GM18907 (cell line): ENCODE data around the gene PLIN3.
A peak's percentile ranks its signal among the peaks of the same experiment; 100 is the strongest.
"Not testable (repeated sequence)": the region's sequence is repeated elsewhere in the genome, so short reads cannot be mapped to it uniquely, and the experiment has no call there.

Source experiments
- ATAC-seq: cut with Tn5 transposase; IDR thresholded peaks from one replicate; pipeline ENCODE4 v1.9.1; 2021; ENCODE audit warnings: mild to moderate bottlenecking, moderate library complexity; ENCODE audit not compliant: unreplicated experiment

Gene PLIN3

GRCh38 chr19:4867534-4868285 lies at the start of gene PLIN3:
TSS of gene PLIN3 (minus strand) at chr19:4867667. CDS start at chr19:4861394, 6,273 bp downstream.
- peak; percentile 61 for ATAC-seq

- no peak for ATAC-seq
These were observed 49.0 kb upstream of the PLIN3 start for GRCh38 chr19:4916292-4917082.

- ATAC-seq: no peak
These were observed 47.5 kb upstream of the PLIN3 start for GRCh38 chr19:4914736-4915501.

- ATAC-seq: no peak
These were observed 46.7 kb upstream of the PLIN3 start for GRCh38 chr19:4913996-4914735.

GRCh38 chr19:4911786-4912672 lies 44.6 kb upstream of the PLIN3 start:
- peak; percentile 31 for ATAC-seq

GRCh38 chr19:4911314-4911713 lies 43.8 kb upstream of the PLIN3 start:
- no peak for ATAC-seq

- no peak for ATAC-seq
These were observed 43.3 kb upstream of the PLIN3 start for GRCh38 chr19:4910594-4911281.

GRCh38 chr19:4909897-4910593 lies 42.6 kb upstream of the PLIN3 start:
- peak; percentile 76 for ATAC-seq

GRCh38 chr19:4909156-4909896 lies 41.9 kb upstream of the PLIN3 start, which contains the start of gene UHRF1:
TSS of gene UHRF1 (plus strand) at chr19:4909501. CDS start at chr19:4910886, 1,385 bp downstream.
- peak; percentile 8 for ATAC-seq

GRCh38 chr19:4908781-4909155 lies 41.3 kb upstream of the PLIN3 start:
- no peak for ATAC-seq

GRCh38 chr19:4908360-4908759 lies 40.9 kb upstream of the PLIN3 start:
- no peak for ATAC-seq

- no peak for ATAC-seq
These were observed 39.5 kb upstream of the PLIN3 start for GRCh38 chr19:4906963-4907362.

GRCh38 chr19:4904481-4904880 lies 37.0 kb upstream of the PLIN3 start:
- no peak for ATAC-seq

GRCh38 chr19:4902796-4903195 lies 35.3 kb upstream of the PLIN3 start, which contains the start of gene ARRDC5:
TSS of gene ARRDC5 (minus strand) at chr19:4902896. CDS start at chr19:4902825, 71 bp downstream.
- ATAC-seq: no peak

- not testable (repeated sequence) for ATAC-seq
These were observed 33.4 kb upstream of the PLIN3 start for GRCh38 chr19:4900879-4901278.

- ATAC-seq: no peak
These were observed 29.7 kb upstream of the PLIN3 start for GRCh38 chr19:4897146-4897545.

- ATAC-seq: no peak
These were observed 28.9 kb upstream of the PLIN3 start for GRCh38 chr19:4896372-4896771.

GRCh38 chr19:4892962-4893361 lies 25.5 kb upstream of the PLIN3 start:
- ATAC-seq: not testable (repeated sequence)
